ACC112 (cell line): ENCODE measurements around the gene AKR1C3.
"Not testable (repeated sequence)": the region's sequence is repeated elsewhere in the genome, so short reads cannot be mapped to it uniquely, and the experiment has no call there.

Source experiments
- H2AFZ ChIP-seq: fragments of 200-600 bp; sonication (generic); one replicate; pipeline ENCODE4 v1.6.0; 2017; ENCODE audit warnings: antibody characterized with exemption, low read length; ENCODE audit not compliant: unreplicated experiment
- H3K27ac ChIP-seq: fragments of 200-600 bp; sonication (generic); 2 replicates; pipeline ENCODE4 v1.5.1; 2014; ENCODE audit warnings: low read depth, mild to moderate bottlenecking, antibody characterized with exemption, low read length, moderate library complexity
- H3K27me3 ChIP-seq: fragments of 200-600 bp; sonication (generic); 2 replicates; pipeline ENCODE4 v1.6.1; 2014; ENCODE audit warnings: mild to moderate bottlenecking, antibody characterized with exemption, low read length, moderate library complexity, mixed read lengths; ENCODE audit not compliant: insufficient read depth
- H3K36me3 ChIP-seq: fragments of 200-600 bp; sonication (generic); 2 replicates; pipeline ENCODE4 v1.6.1; 2016; ENCODE audit warnings: mild to moderate bottlenecking, antibody characterized with exemption, low read length, moderate library complexity, mixed read lengths; ENCODE audit not compliant: insufficient read depth
- H3K4me1 ChIP-seq: fragments of 200-600 bp; sonication (generic); one replicate; pipeline ENCODE4 v1.6.1; 2016; ENCODE audit warnings: low read length, mixed read lengths; ENCODE audit not compliant: insufficient read depth, unreplicated experiment, control insufficient read depth
- H3K4me3 ChIP-seq: fragments of 200-600 bp; sonication (generic); 2 replicates; pipeline ENCODE4 v1.5.1; 2014; ENCODE audit warnings: mild to moderate bottlenecking, low read depth, low read length
- H3K79me2 ChIP-seq: fragments of 200-600 bp; sonication (generic); one replicate; pipeline ENCODE4 v1.6.0; 2016; ENCODE audit warnings: low read length; ENCODE audit not compliant: control insufficient read depth, unreplicated experiment, insufficient read depth

The AKR1C3 gene

GRCh38 chr10:5137699-5138098, 43.5 kb downstream of the AKR1C3 start:
- H3K27me3 ChIP-seq: peaks cover 21% of the 10 kb centered on the region; the same call in 1 of the 2 replicates
- H3K4me1 ChIP-seq, H3K79me2 ChIP-seq, H2AFZ ChIP-seq, H3K27ac ChIP-seq, H3K36me3 ChIP-seq, H3K4me3 ChIP-seq: not testable (repeated sequence)

- Histone ChIP-seq H3K4me3 (no peak overlapping the region), H3K27ac (no peak overlapping the region), H3K27me3 (peaks cover 16% of the 10 kb centered on the region; the same call in 1 of the 2 replicates), H3K4me1 (no peaks in the 10 kb centered on the region), H3K79me2 (no peaks in the 10 kb centered on the region), H3K36me3 (no peaks in the 10 kb centered on the region), H2AFZ (no peak overlapping the region)
Observed at GRCh38 chr10:5142199-5142598, 48.0 kb downstream of the AKR1C3 start.

- Histone ChIP-seq H3K36me3 (no peaks in the 10 kb centered on the region), H3K4me1 (no peaks in the 10 kb centered on the region), H3K79me2 (no peaks in the 10 kb centered on the region), H3K4me3 (no peak overlapping the region), H3K27ac (no peak overlapping the region), H3K27me3 (peaks cover 16% of the 10 kb centered on the region; the same call in 1 of the 2 replicates), H2AFZ (no peak overlapping the region)
Observed at GRCh38 chr10:5143137-5143536, 48.9 kb downstream of the AKR1C3 start.

GRCh38 chr10:5146920-5147254, 52.7 kb downstream of the AKR1C3 start:
- Histone ChIP-seq H3K79me2 (no peaks in the 10 kb centered on the region), H3K27ac (no peak overlapping the region), H3K36me3 (no peaks in the 10 kb centered on the region), H2AFZ (no peak overlapping the region), H3K4me1 (no peaks in the 10 kb centered on the region), H3K4me3 (no peak overlapping the region), H3K27me3 (peaks cover 14% of the 10 kb centered on the region; the same call in 1 of the 2 replicates)

GRCh38 chr10:5147255-5147980, 53.2 kb downstream of the AKR1C3 start:
- H3K79me2 ChIP-seq: no peaks in the 10 kb centered on the region

GRCh38 chr10:5147981-5148677, 53.9 kb downstream of the AKR1C3 start:
- Histone ChIP-seq H3K27ac (no peak overlapping the region), H3K4me3 (no peak overlapping the region), H3K27me3 (peaks cover 18% of the 10 kb centered on the region; the same call in 1 of the 2 replicates), H3K36me3 (no peaks in the 10 kb centered on the region), H3K4me1 (no peaks in the 10 kb centered on the region), H2AFZ (no peak overlapping the region), H3K79me2 (no peaks in the 10 kb centered on the region)

More at GRCh38 chr10:5147255-5147980, 53.2 kb downstream of the AKR1C3 start:
- H3K4me1 ChIP-seq: no peaks in the 10 kb centered on the region
- peaks cover 13% of the 10 kb centered on the region; the same call in 1 of the 2 replicates for H3K27me3 ChIP-seq
- H3K4me3 ChIP-seq: no peak overlapping the region
- no peak overlapping the region for H2AFZ ChIP-seq
- no peak overlapping the region for H3K27ac ChIP-seq
- no peaks in the 10 kb centered on the region for H3K36me3 ChIP-seq

- Histone ChIP-seq H2AFZ (no peak overlapping the region), H3K79me2 (no peaks in the 10 kb centered on the region), H3K4me1 (no peaks in the 10 kb centered on the region), H3K27me3 (peaks cover 23% of the 10 kb centered on the region; the same call in 1 of the 2 replicates), H3K4me3 (no peak overlapping the region), H3K36me3 (no peaks in the 10 kb centered on the region), H3K27ac (no peak overlapping the region)
Observed at GRCh38 chr10:5148678-5149032, 54.4 kb downstream of the AKR1C3 start.

- Histone ChIP-seq H3K36me3 (no peaks in the 10 kb centered on the region), H3K4me1 (no peaks in the 10 kb centered on the region), H3K79me2 (no peaks in the 10 kb centered on the region), H3K27ac (no peak overlapping the region), H2AFZ (no peak overlapping the region), H3K4me3 (no peak overlapping the region), H3K27me3 (peaks cover 29% of the 10 kb centered on the region; the same call in 1 of the 2 replicates)
Observed at GRCh38 chr10:5151076-5151475, 56.9 kb downstream of the AKR1C3 start.

- Histone ChIP-seq H2AFZ (no peak overlapping the region), H3K4me1 (no peaks in the 10 kb centered on the region), H3K36me3 (no peaks in the 10 kb centered on the region), H3K79me2 (no peaks in the 10 kb centered on the region), H3K4me3 (no peak overlapping the region), H3K27ac (no peak overlapping the region), H3K27me3 (peaks cover 35% of the 10 kb centered on the region)
Observed at GRCh38 chr10:5155951-5156350, 61.7 kb downstream of the AKR1C3 start.
